HL-60 (cell line): ENCODE measurements around the gene TOMM70.
"Not testable (repeated sequence)": the region's sequence is repeated elsewhere in the genome, so short reads cannot be mapped to it uniquely, and the experiment has no call there.

Experiments
- DNase-seq, 2 experiments: peaks; one replicate each; pipeline ENCODE4 v3.0.0-alpha.2; 2010 to 2020; ENCODE audit warnings: low read depth in 1 of 2, low spot score in 1 of 2
- H3K27ac ChIP-seq: fragments of 250-450 bp; sonication (Bioruptor Pico); replicated peaks from 2 replicates; pipeline ENCODE4 v1.5.1; 2020; ENCODE audit warnings: mild to moderate bottlenecking, moderate library complexity
- H3K27me3 ChIP-seq: fragments of 250-450 bp; sonication (Bioruptor Pico); 2 replicates; pipeline ENCODE4 v1.5.1; 2021; ENCODE audit warnings: mild to moderate bottlenecking, moderate library complexity; ENCODE audit not compliant: insufficient read depth, poor library complexity, severe bottlenecking
- H3K4me3 ChIP-seq: replicated peaks from 2 replicates; pipeline ENCODE4 v1.5.1; 2011; ENCODE audit warnings: mild to moderate bottlenecking, control low read depth, low read length; ENCODE audit not compliant: insufficient read depth
- GABPA ChIP-seq: IDR thresholded peaks from 2 replicates; pipeline ENCODE4 v1.6.1; 2012; ENCODE audit warnings: low read depth
- POLR2AphosphoS5 ChIP-seq: IDR thresholded peaks from 2 replicates; pipeline ENCODE4 v1.6.1; 2012; ENCODE audit warnings: low read depth
- SPI1 ChIP-seq: IDR thresholded peaks from 2 replicates; pipeline ENCODE4 v1.6.1; 2012; ENCODE audit warnings: low read depth, mild to moderate bottlenecking, borderline replicate concordance
- long read RNA-seq: library from polyadenylated mRNA; unstranded; transcript quantifications from one replicate; pipeline ENCODE4 v2.0.0, GENCODE V29; 2020
- TF ChIP-seq, protein P1 (sequence below): IDR thresholded peaks from 2 replicates; pipeline ENCODE4 v1.6.1; 2012; ENCODE audit warnings: low read depth; ENCODE audit not compliant: insufficient replicate concordance
- TF ChIP-seq, protein P2 (sequence below): IDR thresholded peaks from one replicate; pipeline ENCODE4 v1.5.1; 2011; ENCODE audit warnings: low read length, control low read depth, inconsistent platforms; ENCODE audit not compliant: insufficient read depth

TOMM70 gene
- long read RNA-seq, full-length matches to known transcripts: 4 of 44 reads
- long read RNA-seq, partial matches to known transcripts: 40 of 44 reads
- long read RNA-seq, other reads (novel, unspliced or antisense): 0 of 44 reads

DNA sequence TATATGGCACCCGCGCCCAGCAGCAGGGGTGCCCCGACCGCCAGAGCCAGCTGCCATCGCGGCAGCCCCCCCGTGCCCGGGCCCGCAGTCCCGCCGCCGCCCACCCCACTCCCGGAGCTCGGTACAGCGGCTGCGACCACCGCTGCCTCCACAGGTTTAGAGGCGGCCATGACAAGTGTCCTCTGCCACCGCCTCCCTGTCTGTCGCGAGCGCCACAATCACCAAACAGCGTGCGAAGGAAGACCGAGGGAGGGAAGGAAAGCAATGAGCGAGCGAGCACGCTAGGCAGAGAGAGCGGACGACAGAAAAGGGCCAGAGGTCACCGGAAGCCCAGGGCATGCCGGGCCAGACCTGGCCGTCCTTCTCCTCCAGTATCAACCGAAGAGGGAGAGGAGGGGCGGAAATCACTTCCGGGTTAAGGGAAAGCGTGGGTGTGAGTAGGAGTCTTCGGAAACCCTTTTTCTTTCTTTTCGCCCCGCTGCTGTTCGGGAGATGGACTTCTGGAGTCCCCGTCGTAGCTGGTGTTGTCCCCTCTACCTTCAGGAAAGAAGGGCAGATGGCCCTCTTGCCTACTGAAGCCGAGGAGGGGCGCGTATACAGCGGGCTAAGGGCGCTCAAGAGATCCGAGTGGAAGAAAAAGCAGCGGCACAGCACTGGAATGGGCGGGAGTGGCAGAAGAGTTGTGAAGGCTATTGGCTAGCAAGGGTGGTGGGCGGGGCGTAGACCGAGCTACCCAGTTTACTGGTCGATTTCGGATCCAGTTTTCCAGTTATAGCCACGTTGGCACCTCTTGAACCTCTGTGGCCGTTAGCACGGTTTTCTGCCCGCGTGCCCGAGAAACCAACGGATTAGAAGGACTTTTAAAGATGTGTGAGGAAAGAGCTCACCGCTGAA is at the start of gene TOMM70, which contains the start of gene LNP1:
TOMM70 (minus strand) TSS at position 310 of the 894 bp plus-strand sequence; CDS start at position 170, 140 bp downstream.
LNP1 (plus strand) TSS at position 760 of the 894 bp plus-strand sequence. CDS start 28,191 bp downstream, outside the sequence.
- Histone ChIP-seq H3K4me3 (peak within 1 kb of the TSS; percentile 91), H3K27me3 (no peaks in the 10 kb centered on the region), H3K27ac (peak within 1 kb of the TSS; percentile 93)
- TF ChIP-seq POLR2AphosphoS5: peak; percentile 82
- TF ChIP-seq GABPA: peak; percentile 91
- TF ChIP-seq SPI1: no peak
- TF ChIP-seq, protein P1, sequence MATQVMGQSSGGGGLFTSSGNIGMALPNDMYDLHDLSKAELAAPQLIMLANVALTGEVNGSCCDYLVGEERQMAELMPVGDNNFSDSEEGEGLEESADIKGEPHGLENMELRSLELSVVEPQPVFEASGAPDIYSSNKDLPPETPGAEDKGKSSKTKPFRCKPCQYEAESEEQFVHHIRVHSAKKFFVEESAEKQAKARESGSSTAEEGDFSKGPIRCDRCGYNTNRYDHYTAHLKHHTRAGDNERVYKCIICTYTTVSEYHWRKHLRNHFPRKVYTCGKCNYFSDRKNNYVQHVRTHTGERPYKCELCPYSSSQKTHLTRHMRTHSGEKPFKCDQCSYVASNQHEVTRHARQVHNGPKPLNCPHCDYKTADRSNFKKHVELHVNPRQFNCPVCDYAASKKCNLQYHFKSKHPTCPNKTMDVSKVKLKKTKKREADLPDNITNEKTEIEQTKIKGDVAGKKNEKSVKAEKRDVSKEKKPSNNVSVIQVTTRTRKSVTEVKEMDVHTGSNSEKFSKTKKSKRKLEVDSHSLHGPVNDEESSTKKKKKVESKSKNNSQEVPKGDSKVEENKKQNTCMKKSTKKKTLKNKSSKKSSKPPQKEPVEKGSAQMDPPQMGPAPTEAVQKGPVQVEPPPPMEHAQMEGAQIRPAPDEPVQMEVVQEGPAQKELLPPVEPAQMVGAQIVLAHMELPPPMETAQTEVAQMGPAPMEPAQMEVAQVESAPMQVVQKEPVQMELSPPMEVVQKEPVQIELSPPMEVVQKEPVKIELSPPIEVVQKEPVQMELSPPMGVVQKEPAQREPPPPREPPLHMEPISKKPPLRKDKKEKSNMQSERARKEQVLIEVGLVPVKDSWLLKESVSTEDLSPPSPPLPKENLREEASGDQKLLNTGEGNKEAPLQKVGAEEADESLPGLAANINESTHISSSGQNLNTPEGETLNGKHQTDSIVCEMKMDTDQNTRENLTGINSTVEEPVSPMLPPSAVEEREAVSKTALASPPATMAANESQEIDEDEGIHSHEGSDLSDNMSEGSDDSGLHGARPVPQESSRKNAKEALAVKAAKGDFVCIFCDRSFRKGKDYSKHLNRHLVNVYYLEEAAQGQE: peak; percentile 34
- TF ChIP-seq, protein P2, sequence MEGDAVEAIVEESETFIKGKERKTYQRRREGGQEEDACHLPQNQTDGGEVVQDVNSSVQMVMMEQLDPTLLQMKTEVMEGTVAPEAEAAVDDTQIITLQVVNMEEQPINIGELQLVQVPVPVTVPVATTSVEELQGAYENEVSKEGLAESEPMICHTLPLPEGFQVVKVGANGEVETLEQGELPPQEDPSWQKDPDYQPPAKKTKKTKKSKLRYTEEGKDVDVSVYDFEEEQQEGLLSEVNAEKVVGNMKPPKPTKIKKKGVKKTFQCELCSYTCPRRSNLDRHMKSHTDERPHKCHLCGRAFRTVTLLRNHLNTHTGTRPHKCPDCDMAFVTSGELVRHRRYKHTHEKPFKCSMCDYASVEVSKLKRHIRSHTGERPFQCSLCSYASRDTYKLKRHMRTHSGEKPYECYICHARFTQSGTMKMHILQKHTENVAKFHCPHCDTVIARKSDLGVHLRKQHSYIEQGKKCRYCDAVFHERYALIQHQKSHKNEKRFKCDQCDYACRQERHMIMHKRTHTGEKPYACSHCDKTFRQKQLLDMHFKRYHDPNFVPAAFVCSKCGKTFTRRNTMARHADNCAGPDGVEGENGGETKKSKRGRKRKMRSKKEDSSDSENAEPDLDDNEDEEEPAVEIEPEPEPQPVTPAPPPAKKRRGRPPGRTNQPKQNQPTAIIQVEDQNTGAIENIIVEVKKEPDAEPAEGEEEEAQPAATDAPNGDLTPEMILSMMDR: no peak
- peak; percentile 90 to 99 for DNase-seq

DNA sequence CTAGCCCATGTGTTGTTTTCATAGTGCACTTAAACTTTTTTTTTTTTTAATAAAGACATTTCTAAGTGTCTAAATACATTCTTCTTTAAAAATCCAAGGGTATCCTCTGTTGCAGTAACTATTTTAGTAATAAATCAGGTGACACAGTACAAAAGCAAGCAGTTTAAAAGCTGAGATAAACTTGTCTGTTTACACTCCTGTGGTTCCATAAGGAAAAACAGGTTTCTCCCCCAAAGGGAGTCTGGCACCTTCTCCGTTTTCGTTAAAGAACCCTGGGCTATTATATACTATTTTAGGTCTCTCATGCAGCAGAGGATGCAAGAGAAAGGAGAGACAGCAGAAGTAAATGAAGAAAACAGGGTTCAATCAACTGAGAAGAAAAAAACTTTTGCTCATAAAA is 48.3 kb upstream of the TOMM70 start:
- Histone ChIP-seq H3K27me3 (no peaks in the 10 kb centered on the region), H3K4me3 (no peak overlapping the region), H3K27ac (no peak overlapping the region)
- no peak for TF ChIP-seq SPI1
- no peak for TF ChIP-seq GABPA
- TF ChIP-seq, protein P1: no peak
- TF ChIP-seq, protein P2: no peak
- no peak for TF ChIP-seq POLR2AphosphoS5
- no peak for DNase-seq

DNA sequence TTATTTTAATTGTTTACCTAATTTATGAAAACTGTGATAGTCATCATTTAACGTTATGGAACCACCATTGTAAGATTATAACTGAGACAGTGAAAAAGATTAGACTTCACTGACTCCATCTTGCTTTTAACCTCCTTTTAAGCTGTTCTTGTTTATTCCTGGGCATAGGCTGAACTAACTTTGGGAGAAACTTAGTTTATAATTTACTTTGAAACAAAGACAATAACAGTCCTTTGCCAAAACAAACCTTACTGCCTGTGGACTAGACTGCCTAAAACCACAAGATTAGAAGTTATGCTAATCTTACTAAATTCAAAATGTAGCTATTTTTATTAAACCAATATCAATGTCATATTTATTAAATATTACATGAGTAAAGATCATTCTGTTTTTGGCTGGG is 47.2 kb upstream of the TOMM70 start:
- TF ChIP-seq, protein P1: no peak
- no peak for TF ChIP-seq SPI1
- TF ChIP-seq, protein P2: no peak
- TF ChIP-seq POLR2AphosphoS5: no peak
- TF ChIP-seq GABPA: no peak
- Histone ChIP-seq H3K4me3 (no peak overlapping the region), H3K27me3 (no peaks in the 10 kb centered on the region), H3K27ac (no peak overlapping the region)
- DNase-seq: no peak

DNA sequence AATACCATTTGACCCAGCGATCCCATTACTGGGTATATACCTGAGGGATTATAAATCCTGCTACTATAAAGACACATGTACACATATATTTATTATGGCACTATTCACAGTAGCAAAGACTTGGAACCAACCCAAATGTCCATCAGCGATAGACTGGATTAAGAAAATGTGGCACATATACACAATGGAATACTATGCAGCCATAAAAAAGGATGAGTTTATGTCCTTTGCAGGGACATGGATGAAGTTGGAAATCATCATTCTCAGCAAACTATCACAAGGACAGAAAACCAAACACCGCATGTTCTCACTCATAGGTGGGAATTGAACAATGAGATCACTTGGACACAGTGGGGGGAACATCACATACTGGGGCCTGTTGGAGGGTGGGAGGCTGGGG is 46.2 kb upstream of the TOMM70 start:
- H3K27ac ChIP-seq, H3K27me3 ChIP-seq, DNase-seq, H3K4me3 ChIP-seq: not testable (repeated sequence)
